Measurements from ENCODE around the gene SLC25A3. TPM values are rescaled to one million over a fixed set of nuclear protein-coding genes. Genes with fewer than 3 reads are reported as not detected.

SLC25A3 gene
- polyA plus RNA-seq, 3 donors: 325 to 453 (median 342) TPM

- Histone ChIP-seq H3K79me2 (ENCODE audit: insufficient read depth, low read length) (peaks cover 52% of the 10 kb centered on the region), H2AFZ (ENCODE audit: insufficient read depth, low read depth, low read length, poor library complexity, severe bottlenecking) (no peak overlapping the region), H3K36me3 (replicated peaks in 1 of 2; ENCODE audit: control insufficient read depth in 1 of 2, insufficient read depth in 2 of 2, low read length in 2 of 2) (no peaks in the 10 kb centered on the region), H4K20me1 (ENCODE audit: insufficient read depth, low read length) (no peaks in the 10 kb centered on the region), H3K4me2 (replicated peaks; ENCODE audit: extremely low read depth, low read length, poor library complexity, severe bottlenecking) (peak overlapping the region; percentile 80), H3K9ac (ENCODE audit: insufficient read depth, low read length, poor library complexity, severe bottlenecking) (no peak overlapping the region), H3K4me1 (ENCODE audit: control insufficient read depth in 1 of 2, insufficient read depth in 2 of 2, low read length in 2 of 2) (peaks cover 58 to 81% of the 10 kb centered on the region in 2 donors), H3K4me3 (replicated peaks in 1 of 3; ENCODE audit: low read depth in 2 of 3, low read length in 3 of 3) (peak overlapping the region in 1 of 3 experiments; percentile 71), H3K27me3 (ENCODE audit: control insufficient read depth in 2 of 2, insufficient read depth in 2 of 2, low read length in 2 of 2) (no peaks in the 10 kb centered on the region), H3K27ac (ENCODE audit: low read depth in 1 of 2, low read length in 2 of 2) (peak overlapping the region; percentile 70 to 79), H3K9me3 (replicated peaks in 1 of 2; ENCODE audit: control insufficient read depth in 1 of 2, insufficient read depth in 1 of 2, low read length in 2 of 2) (no peaks in the 10 kb centered on the region)
- Mint-ChIP-seq H3K4me1 (peaks cover 61% of the 10 kb centered on the region), H3K36me3 (peaks cover 4% of the 10 kb centered on the region in 2 donors), H3K4me3 (peak overlapping the region in 1 of 2 donors; percentile 77), H3K27ac (peak overlapping the region; percentile 84 to 97 (median 95)), H3K9me3 (peaks cover 0 to 2% (median 0%) of the 10 kb centered on the region in 7 donors), H3K27me3 (ENCODE audit: low read depth in 3 of 3) (no peaks in the 10 kb centered on the region)
- peak; percentile 67 to 97 (median 85) for DNase-seq
- intact Hi-C loops (cut with micrococcal nuclease): no loop called here
- no CpG with 5 or more reads among the region's 4 CpGs for WGBS (ENCODE audit: insufficient coverage)
- no peak for TF ChIP-seq CTCF (IDR thresholded peaks at IDR 0.05)
These were observed 25.5 kb downstream of the SLC25A3 start for GRCh38 chr12:98618952-98619351.

- H3K9me3 ChIP-seq (replicated peaks in 1 of 2; ENCODE audit: control insufficient read depth in 1 of 2, insufficient read depth in 1 of 2, low read length in 2 of 2): no peaks in the 10 kb centered on the region
- intact Hi-C loops (cut with micrococcal nuclease): no loop called here
- H2AFZ ChIP-seq (ENCODE audit: insufficient read depth, low read depth, low read length, poor library complexity, severe bottlenecking): no peak overlapping the region
- no peak overlapping the region for H3K4me3 Mint-ChIP-seq
- no peak for TF ChIP-seq CTCF (IDR thresholded peaks at IDR 0.05)
- peaks cover 39% of the 10 kb centered on the region for H3K4me1 Mint-ChIP-seq
- no peak overlapping the region for H3K4me3 ChIP-seq (replicated peaks in 1 of 3; ENCODE audit: low read depth in 2 of 3, low read length in 3 of 3)
- no peak overlapping the region for H3K4me2 ChIP-seq (replicated peaks; ENCODE audit: extremely low read depth, low read length, poor library complexity, severe bottlenecking)
- no peaks in the 10 kb centered on the region for H3K27me3 ChIP-seq (ENCODE audit: control insufficient read depth in 2 of 2, insufficient read depth in 2 of 2, low read length in 2 of 2)
- H3K36me3 ChIP-seq (replicated peaks in 1 of 2; ENCODE audit: control insufficient read depth in 1 of 2, insufficient read depth in 2 of 2, low read length in 2 of 2): peaks cover 10 to 16% of the 10 kb centered on the region in 2 donors
- no peaks in the 10 kb centered on the region for H3K9me3 Mint-ChIP-seq
- H3K79me2 ChIP-seq (ENCODE audit: insufficient read depth, low read length): peaks cover 82% of the 10 kb centered on the region
- H3K4me1 ChIP-seq (ENCODE audit: control insufficient read depth in 1 of 2, insufficient read depth in 2 of 2, low read length in 2 of 2): peaks cover 25 to 30% of the 10 kb centered on the region in 2 donors
- peaks cover 0 to 2% (median 0%) of the 10 kb centered on the region in 3 donors for H3K27me3 Mint-ChIP-seq (ENCODE audit: low read depth in 3 of 3)
- H4K20me1 ChIP-seq (ENCODE audit: insufficient read depth, low read length): no peaks in the 10 kb centered on the region
- H3K27ac ChIP-seq (ENCODE audit: low read depth in 1 of 2, low read length in 2 of 2): no peak overlapping the region
- 83% methylated on average over 2 of the region's 4 CpGs for WGBS (ENCODE audit: insufficient coverage)
- peaks cover 15 to 38% of the 10 kb centered on the region in 2 donors for H3K36me3 Mint-ChIP-seq
- no peak overlapping the region for H3K9ac ChIP-seq (ENCODE audit: insufficient read depth, low read length, poor library complexity, severe bottlenecking)
- H3K27ac Mint-ChIP-seq: no peak overlapping the region
- no peak for DNase-seq
These were observed 42.3 kb downstream of the SLC25A3 start for GRCh38 chr12:98635657-98636323.

All from CD14-positive monocyte (primary cell).